ENCODE results near the gene LYST. TPM values are rescaled to one million over a fixed set of nuclear protein-coding genes. Genes with fewer than 3 reads are reported as not detected.
"Not testable (repeated sequence)": the region's sequence is repeated elsewhere in the genome, so short reads cannot be mapped to it uniquely, and the experiment has no call there.

Gene LYST
- total RNA-seq, 1 donor = 88.9 TPM

DNA sequence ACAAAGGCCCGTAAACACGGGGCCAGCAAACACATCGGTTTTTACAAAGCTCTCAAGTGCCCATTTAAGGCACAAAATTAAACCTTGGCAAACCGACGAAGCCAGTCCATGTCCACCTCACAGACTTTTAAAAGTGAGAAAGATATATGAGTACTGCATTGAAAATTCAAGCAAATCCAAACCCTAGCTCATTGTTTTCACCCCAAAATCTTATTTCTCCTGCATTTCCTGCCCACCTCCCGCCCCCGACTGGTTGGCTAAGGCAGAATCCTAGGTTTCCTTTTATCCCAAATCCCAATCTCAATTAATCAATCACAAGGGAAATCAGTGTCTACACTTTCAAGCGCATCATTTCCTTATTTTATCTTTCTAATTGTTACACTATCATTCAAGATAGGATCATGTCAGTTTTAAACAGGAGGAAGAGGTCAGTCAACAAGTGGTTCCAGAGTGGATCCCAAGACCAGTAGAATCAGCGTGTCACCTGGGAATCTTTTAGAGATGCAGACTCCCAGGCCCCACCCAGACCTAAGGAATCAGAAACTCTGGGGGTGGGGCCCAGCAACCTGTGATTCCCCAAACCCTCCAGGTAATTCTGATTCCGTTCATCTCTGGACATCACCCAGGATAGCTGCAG is 215.4 kb downstream of the LYST start:
- no peak for DNase-seq (ENCODE audit: low read depth)
- TF ChIP-seq, protein P1, sequence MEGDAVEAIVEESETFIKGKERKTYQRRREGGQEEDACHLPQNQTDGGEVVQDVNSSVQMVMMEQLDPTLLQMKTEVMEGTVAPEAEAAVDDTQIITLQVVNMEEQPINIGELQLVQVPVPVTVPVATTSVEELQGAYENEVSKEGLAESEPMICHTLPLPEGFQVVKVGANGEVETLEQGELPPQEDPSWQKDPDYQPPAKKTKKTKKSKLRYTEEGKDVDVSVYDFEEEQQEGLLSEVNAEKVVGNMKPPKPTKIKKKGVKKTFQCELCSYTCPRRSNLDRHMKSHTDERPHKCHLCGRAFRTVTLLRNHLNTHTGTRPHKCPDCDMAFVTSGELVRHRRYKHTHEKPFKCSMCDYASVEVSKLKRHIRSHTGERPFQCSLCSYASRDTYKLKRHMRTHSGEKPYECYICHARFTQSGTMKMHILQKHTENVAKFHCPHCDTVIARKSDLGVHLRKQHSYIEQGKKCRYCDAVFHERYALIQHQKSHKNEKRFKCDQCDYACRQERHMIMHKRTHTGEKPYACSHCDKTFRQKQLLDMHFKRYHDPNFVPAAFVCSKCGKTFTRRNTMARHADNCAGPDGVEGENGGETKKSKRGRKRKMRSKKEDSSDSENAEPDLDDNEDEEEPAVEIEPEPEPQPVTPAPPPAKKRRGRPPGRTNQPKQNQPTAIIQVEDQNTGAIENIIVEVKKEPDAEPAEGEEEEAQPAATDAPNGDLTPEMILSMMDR (IDR thresholded peaks at IDR 0.05; ENCODE audit: insufficient read depth, low read depth, low read length) = no peak
- H3K4me3 ChIP-seq (ENCODE audit: low read depth, low read length) = no peak overlapping the region

DNA sequence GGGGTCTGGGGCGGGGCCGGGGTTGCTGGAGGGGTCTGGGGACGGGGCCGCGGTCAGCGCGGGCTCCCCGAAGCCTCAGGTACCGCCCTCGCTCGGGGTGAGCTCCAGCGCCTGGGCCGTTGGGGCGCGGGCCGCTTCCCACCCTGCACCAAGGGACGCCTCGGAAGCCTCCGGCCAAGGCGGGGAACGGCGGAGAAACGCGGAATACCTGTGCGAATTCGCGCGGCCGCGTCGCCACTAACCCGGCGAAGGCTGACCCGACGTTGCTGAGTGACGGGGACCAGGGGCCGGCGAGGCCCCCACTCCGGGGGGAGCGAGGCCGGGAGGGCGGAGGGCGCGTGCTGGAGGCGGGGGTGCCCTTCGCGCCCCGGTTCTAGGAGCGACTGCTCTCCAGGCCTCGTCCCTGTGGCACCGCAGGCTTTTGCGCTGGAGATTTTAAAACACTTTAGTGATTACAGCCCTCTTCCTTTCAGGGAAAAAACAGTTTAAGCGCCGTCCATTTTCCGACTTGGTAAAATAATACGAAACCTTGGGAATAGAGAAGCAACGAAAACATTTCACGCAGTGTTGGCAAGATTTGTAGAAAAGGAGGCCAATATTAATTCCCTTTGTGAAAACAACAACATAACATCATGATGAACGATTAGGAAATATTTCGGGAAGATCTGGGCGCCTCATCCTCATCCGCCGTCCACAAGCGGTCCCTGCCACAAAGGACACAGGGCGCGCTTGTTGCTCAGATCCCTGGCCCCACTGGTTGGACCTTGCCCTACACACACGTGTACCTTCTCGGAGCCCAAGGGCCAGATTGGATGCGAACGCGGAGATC is 216.2 kb downstream of the LYST start:
- TF ChIP-seq, protein P1 (IDR thresholded peaks at IDR 0.05; ENCODE audit: insufficient read depth, low read depth, low read length) = no peak
- H3K4me3 ChIP-seq (ENCODE audit: low read depth, low read length) = peak overlapping the region; percentile 52

GRCh38 chr1:235649368-235650163 is 217.1 kb downstream of the LYST start, which contains the start of gene GNG4:
Gene GNG4, minus strand, starts transcription at chr1:235649784. Its CDS starts 65,946 bp downstream, at chr1:235583838.
- no peak for DNase-seq (ENCODE audit: low read depth)
- H3K4me3 ChIP-seq (ENCODE audit: low read depth, low read length) = peak within 1 kb of the TSS; percentile 54
- TF ChIP-seq, protein P1 (IDR thresholded peaks at IDR 0.05; ENCODE audit: insufficient read depth, low read depth, low read length) = no peak

More for the DNA sequence above, 216.2 kb downstream of the LYST start:
- no peak for DNase-seq (ENCODE audit: low read depth)

DNA sequence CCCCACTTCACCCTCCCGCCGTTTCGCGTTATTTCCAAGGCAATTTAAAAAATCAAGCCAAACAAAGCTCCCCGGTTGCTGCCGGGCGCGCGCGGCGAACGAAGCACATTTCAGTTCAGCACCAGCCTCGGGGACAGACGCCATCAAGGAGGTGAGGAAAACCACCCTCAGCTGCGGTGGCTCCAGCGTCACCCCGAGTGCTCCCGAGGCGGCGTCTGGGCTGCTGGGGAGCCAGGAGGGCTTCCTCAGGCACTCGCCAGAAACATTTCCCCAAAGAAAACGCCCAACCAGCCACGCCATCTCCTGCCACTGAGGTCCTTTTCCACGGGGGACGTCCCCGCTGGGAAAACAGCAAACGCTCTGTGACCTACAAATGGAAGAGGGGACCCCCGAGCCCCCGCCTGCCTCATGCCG is 217.7 kb downstream of the LYST start:
- peak overlapping the region; percentile 54 for H3K4me3 ChIP-seq (ENCODE audit: low read depth, low read length)
- peak; percentile 69 for DNase-seq (ENCODE audit: low read depth)
- TF ChIP-seq, protein P1 (IDR thresholded peaks at IDR 0.05; ENCODE audit: insufficient read depth, low read depth, low read length) = no peak

- no peak overlapping the region for H3K4me3 ChIP-seq (ENCODE audit: low read depth, low read length)
These were observed 218.2 kb downstream of the LYST start for GRCh38 chr1:235648407-235648907.

GRCh38 chr1:235647537-235647936 is 219.2 kb downstream of the LYST start:
- not testable (repeated sequence) for H3K4me3 ChIP-seq (ENCODE audit: low read depth, low read length); DNase-seq (ENCODE audit: low read depth)

More at GRCh38 chr1:235648407-235648907, 218.2 kb downstream of the LYST start:
- TF ChIP-seq, protein P1 (IDR thresholded peaks at IDR 0.05; ENCODE audit: insufficient read depth, low read depth, low read length) = no peak
- DNase-seq (ENCODE audit: low read depth) = no peak

Measured in fibroblast of villous mesenchyme (primary cell).